AG20443 (cell line): ENCODE measurements around the gene CNOT6.

Source experiments
- DNase-seq: peaks from one replicate; pipeline ENCODE4 v3.0.0; 2012; ENCODE audit warnings: low spot score, mixed read lengths

Gene CNOT6

DNA sequence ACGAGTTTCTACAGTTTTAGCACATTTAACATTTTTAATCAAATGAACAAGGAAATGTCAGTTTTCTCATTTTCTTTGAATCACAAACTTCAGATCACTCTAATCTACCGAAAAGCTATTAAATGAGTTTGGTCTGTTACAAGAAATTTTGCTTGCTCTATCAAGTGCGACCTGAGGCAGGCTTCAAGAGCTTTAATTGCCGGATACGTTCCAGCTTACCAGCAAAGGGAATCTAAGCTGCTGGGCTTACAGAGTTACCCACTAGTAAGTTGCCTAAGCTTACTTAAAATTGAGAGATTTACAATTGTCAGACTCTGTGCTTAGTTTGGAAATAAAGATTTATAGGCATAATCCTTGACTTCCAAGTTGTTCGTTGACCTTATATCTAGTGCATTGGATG, 86.5 kb downstream of the CNOT6 start:
- DNase-seq = no peak

DNA sequence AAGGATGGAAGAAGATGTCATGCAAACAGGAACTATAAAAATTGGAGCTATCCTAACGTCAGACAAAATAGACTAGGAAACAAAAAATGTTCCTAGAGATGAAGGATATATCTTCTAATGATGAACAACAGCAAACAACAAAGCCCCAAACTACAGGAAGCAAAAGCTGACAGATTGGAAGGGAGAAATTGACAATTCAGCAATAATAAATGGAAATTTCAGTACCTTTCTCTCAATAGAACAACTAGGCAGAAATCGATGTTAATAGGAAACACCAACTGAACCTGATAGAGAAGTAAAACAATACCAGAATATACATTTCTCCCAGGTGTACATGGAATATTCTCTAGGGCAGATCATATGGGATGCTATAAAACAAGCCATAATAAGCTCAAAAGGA, 89.6 kb downstream of the CNOT6 start:
- no peak for DNase-seq

DNA sequence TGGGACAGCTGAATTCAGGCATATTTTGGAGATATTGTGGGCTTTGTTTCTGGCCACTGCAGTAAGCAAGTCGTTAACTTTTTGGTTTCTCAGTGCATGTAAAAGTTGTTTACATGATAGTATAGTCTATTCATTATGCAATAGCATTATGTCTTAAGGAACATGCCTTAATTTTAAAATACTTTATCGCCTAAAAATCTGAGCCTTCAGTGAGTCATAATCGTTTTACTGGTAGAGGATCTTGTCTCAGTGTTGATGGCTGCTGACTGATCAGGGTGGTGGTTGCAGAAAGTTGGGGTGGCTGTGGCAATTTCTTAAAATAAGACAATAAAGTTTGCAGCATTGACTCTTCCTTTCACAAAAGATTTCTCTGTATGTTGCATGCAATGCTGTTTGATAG, 92.0 kb downstream of the CNOT6 start:
- no peak for DNase-seq

DNA sequence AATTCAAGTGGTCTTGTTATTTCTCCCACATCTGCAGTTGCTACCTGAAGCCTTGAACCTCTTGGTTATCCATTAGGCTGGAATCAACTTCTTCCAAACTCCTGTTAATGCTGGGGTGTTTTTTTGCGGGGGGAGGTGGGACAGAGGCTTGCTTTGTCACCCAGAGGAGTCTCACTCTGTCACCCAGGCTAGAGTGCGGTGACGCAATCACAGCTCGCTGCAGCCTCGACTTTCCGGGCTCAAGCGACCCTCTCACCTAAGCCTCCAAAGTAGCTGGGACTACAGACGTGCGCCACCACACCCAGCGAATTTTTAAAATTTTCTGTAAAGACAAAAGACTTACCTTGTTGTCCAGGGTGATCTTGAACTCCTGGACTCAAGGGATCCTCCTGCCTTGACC, 92.7 kb downstream of the CNOT6 start:
- DNase-seq = no peak

DNA sequence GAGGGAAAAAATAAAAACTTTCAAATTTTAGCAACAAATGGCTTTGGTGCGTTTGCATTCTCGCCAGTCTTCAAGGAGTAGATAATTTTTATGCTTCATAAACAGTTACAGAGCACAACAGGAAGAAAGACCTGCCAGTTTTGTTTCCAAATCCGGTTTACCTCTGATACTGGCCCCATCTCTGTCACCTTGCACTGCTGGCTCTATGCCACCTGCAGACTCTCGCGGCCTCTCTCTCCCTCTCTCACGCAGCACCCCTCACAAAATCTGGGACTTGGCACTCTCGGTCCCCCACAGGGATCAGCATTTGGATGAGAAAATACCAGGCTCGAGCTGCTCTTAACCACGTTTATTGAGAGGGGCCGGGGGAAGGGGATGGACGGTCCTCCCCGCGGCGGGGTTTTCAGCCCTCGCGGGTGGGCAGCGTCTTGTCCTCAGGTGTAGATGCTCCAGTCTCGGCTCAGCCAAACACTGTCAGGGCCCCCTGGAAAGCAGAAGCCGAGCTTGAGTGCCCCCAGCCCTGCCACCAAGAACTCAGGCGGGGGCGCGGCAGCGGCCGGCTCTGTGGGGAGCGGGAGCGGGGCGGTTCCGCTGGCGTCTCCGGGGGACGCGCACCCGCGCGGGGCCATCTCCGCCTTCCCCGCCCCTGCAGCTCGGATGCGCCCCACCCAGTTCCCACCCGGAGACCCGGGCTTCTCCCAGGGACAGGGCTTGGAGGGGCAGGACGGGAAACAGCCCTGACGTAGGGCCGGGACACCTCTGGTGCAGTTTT, 95.8 kb downstream of the CNOT6 start:
- no peak for DNase-seq

DNA sequence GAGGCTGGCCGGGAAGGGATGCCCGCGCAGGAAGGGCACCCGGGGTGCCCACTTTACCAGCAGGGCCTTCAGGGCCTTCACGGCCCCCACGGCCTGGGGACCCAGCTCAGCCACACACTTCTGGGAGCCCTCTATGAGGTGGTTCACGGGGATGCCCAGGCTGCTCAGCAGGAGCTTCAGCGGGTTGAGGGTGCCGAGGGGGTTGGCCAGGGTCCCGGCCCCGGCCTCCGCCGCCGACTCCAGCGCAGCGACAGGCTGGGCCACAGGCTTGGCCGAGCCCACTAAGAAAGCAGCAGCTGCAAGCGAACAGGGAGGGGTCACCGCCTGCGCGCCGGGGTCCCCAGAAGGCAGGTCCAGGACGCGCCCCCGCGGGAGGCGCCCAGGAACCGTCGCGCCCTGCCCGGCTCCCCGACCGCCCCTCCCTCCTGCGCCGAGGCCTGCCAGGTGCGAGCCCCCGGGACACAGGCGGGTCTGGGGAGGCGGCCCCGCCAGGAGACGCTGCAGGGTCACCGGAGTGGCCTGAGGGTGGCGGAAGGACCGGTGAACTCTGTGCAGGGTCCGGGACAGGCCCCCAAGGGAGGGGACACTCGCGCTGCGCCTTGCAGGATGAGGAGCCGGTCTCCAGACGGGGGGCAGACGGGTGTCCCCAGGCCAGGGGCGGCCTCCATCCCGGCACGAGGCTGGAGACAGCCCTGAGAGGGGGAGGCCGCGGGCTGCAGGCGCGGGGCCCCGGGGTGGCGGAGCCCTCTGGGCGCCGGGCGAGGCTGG, 96.5 kb downstream of the CNOT6 start:
- DNase-seq = no peak

DNA sequence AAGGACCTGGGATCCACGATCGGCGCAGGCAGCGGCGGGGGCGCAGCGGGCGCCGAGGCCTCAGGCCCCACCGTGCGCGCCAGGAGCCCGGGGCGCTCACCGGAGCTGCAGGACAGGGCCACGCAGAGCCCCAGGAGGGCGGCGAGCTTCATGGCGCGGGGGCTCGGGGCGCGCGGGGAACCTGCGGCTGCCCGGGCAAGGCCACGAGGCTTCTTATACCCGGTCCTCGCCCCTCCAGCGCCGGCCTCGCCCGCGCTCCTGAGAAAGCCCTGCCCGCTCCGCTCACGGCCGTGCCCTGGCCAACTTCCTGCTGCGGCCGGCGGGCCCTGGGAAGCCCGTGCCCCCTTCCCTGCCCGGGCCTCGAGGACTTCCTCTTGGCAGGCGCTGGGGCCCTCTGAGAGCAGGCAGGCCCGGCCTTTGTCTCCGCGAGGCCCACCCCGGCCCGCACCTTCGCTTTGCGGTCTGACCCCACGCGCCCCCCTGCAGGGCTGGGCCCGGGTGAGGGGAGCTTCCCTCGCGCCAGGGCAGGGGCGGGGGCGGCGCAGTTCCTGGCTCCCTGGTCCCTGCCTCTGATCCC, 97.2 kb downstream of the CNOT6 start, which contains the start of gene SCGB3A1:
SCGB3A1 (minus strand) TSS at position 189 of the 577 bp plus-strand sequence; CDS start at position 152, 37 bp downstream.
- peak; percentile 17 for DNase-seq

DNA sequence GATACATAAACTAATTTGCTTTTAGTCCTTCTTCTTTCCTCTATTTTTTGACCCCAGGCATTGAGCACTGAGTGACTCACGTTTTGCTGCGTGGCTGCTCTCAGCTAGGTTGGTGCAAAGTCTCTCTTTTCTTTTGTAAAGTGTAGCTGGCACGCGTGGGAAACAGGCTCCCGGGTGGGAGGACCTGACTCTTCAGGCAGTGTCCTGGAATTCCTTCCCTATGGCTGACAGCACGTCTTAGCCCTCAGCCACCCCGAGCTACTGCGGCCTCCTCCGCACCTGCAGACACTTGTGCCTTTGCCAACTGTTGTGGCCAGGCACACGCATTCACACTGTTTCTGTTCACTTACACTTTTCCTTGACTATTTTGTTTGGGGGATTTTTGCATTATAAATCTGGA, 98.0 kb downstream of the CNOT6 start:
- no peak for DNase-seq

DNA sequence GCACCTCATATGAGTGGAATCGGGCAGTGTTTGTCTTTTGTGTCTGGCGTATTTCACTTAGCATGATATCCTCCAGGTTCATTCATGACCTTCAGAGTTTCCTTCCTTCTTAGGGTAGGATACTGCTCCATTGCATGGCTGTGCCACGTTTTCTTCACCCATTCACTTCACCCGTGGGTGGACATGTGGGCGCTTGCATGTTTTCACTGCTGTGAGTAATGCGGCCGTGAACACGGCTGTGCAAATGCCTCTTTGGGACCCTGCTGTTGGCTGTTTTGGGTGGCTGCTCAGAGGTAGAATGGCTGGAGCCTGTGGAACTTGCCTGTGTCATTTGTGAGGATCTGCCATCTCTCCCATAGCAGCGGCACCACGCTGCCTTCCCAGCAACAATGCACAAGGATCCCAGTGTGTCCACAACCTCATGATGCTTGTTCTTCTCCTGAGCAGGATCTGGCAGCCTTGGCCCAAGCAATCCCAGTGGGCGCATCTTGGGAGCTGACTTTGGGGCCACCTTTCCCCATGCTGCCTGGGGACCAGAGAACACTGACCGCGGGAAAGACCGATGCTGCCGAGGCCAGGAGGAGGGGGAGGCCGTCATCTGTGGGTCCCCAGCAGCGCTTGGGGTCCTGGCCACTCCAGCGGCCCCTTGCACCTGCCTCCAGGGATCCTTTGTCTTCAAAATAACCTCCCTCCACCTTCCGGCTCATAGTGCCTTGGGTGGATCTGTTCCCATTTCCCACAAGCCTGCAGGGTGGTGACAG, 99.4 kb downstream of the CNOT6 start:
- DNase-seq = no peak

DNA sequence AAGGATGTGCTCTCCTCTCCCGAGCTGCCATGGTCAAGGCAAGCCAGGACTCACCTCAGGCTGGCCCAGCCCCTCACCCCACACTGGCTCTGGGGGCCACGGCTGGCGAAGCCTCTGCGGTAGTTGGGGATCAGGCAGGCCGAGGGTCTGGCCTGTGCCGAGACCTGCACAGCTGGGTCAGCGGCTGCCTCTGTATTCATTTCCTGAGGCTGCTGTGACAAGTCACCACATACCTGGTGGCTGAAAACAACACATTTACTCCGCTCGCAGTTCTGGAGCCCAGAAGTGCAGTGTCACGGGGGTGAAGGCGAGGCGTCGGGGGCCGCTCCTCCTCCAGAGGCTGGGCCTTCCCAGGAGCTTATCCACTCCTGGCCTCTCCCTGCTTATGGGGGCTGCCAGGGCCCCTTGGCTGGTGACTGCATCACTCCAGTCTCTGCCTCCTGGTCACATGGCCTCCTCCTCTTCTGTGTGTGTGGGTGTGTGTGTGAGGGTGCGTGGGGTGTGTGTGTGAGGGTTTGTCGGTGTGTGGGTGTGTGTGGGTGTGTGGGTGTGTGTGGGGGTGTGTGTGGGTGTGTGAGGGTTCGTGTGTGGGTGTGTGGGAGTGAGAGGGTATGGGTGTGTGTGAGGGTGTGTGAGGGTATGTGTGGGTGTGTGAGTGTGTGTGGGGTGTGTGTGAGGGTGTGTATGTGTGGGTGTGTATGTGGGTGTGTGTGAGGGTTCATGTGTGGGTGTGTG, 100.3 kb downstream of the CNOT6 start:
- DNase-seq = no peak

DNA sequence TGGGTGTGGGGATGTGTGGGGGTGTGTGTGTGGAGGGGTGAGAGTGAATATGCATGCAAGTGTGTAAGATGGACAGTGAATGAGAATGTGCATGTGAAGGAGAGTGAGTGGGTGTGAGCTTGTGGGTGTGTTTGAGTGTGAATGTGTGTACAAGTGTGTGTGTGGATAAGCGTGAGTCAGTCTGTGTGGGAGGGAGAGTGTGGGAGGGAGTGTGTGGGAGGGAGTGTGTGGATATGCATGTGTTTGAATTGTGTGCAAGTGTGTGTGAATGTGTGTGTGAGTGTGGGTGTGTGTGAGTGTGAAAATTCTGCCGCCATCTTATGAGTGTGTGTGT, 100.8 kb downstream of the CNOT6 start:
- DNase-seq = no peak

DNA sequence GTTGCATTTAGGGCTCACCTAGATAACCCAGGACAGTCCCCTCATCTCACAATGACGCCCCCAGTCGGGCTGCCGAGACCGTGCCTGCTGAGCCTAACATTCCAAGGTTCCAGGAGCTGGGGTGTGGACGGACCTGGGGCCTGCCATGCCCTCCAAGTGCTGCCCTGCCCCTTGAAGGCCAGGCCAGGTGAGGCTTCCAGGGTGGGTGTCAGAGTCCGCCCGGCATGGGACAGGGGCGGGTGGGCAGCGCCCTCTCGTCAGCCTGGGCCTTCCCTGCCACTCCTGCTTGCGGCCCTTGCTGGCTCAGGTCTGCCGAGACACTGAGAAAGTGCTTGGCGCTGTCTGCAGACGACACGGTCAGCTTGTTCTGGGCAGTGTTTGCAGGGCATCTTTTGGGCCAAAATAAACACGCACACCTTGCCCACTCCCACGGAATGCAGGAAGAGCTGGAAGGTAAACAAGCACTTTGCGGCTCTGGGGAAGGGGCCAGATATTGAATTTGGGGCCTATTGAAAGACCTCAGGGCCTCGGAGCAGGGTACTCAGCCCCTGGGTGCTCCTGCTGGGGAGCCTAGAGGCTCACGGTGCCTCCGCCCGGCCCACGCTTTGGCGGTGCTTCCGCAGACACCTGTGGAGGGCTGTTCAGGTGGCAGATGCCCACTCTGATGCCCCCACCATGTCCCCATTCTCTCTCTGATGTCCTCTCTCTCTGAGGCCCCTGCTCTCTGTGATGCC, 101.4 kb downstream of the CNOT6 start:
- no peak for DNase-seq

DNA sequence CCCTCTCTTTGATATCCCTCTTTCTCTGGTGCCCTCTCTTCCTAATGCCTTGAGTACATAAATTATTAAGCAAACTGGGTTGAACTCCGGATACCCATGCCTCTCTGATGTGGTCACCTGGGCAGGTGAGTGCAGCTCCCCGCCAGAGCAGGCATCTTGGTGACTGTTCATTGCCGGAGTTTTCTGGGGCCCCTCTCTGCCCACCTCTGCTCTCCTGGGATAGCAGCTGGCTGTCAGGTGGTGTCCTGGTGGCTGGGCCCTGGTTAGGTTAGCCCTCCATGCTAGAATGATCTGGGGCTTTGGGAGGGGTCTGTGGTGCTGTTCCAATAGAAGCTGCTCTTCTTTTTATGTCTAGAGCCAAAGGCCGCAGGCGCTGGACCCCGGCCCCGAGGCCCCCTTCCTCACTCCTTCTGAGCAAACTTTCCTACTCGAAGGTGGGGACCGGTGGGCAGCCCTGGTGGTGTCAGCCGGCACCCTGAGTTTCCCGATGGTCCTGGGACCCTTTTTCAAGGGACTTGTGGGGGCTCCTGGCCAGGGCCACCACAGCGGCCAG, 102.0 kb downstream of the CNOT6 start:
- no peak for DNase-seq

DNA sequence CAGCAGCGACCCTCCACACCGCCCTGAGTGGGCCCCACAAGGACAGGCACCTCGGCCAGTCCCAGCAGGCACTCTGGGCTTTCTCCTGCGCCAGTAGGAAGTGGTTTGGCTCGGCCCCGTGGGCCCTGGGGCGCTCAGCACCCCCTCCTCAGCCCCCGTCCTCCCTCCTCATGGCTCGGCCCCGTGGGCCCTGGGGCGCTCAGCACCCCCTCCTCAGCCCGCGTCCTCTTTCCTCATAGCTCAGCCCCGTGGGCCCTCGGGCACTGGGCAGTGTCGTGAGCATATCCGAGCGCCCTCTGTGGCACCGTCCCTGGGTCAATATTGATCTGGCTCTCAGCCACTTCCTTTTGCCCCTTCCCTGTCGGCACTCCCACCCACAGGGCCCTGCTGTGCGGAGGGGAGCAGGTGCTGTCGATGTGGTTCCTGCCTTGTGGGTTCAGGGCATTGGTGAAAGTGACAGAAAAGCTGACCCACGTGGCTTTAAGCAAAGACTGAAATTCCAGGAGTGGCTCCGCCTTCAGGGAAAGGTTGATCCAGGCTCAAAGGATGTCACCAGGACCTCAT, 102.6 kb downstream of the CNOT6 start:
- DNase-seq = no peak

DNA sequence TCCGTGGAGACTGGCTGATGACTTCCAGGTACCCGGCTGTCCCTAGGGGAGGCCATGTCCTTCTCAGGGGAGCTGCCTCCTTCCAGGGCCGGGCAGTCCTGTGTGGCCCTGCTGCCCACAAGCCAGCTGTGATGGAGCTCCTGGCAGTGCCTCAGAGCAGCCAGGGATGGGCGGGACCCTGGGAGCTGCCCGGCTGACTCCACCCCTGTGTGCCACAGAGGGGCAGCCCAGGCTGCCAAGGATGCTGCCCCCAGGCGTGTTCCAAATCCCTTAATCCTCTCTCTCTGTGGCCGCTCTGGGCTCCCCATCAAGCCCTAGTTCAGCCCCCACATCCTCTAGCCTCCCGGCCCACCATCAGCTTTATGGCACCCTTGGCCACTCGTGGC, 104.1 kb downstream of the CNOT6 start:
- DNase-seq = peak; percentile 16

DNA sequence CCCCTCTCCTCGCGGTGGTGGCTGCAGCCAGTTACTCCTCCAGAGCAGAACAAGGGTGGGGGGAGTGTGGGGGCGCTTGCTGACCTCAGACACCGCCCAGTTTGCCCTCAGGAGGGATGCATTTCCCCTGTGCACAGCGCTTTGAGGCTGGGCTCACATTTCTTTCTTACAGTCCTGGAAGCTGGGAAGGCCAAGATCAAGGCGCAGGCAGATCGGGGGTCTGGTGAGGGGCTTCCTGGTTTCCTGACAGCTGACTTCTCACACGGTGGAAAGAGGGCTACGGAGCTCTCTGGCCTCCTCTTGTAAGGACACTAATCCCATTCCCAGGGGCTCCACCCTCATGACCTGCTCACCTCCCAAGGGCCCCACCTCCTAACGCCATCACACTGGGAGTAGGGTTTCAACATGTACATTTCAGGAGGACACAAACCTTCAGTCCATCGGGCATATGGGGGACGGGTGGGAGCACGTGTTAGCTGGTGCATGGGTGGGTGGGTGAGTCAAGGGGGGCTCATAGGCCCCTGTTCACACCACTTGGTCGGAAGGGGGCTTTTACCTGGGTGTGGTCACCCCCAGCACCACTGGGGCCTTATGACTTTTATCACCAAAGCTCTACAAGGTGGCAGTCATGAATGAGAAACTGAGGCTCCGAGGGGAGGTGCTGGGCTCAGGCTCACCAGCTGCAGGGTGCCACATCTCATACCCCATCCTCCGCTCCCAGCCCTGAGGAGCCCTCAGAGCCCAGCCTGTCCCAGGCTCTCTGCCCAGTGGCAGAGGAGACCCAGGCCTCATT, 104.8 kb downstream of the CNOT6 start:
- no peak for DNase-seq

DNA sequence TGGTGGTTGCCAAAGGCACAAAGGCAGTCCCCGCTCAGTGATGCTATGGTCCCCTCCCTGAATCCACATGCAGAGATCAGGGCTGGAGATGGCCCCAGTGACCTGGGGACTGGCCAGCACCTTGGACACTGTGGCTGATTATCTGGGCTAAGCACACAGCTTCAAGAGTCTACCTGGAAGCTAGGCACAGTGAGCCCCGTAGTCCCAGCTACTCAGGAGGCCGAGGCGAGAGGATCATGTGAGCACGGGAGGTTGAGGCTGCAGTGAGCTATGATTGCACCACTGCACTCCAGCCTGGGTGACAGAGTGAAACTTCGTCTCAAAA, 105.4 kb downstream of the CNOT6 start:
- peak; percentile 10 for DNase-seq

DNA sequence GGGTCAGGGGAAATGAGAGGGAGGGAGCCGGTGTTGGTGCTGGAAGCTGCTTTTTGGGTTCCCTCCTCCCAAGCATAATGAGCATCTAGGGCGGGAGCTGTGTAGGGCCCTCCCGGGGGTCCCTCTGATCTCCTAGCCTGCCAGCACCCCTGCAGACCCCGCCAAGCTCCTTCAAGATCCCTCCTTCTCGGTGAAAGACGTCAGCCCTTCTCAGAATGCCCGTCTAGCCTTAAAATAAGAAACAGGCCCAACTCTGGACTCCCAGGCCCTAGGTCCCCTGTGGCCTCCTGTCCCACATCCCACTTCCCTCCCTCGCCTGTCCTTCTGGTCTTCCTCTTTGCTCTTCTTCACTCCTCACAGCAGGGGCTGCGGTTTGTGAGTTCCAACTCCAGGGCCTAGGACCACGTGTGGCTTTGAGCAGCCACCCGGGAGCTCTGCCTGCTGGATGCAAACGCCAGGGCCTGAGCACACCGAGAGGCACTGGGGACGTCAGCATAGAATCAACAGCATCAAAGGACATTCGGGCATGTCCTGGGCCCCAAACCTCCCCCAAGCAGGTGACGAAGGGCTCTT, 105.9 kb downstream of the CNOT6 start:
- peak; percentile 8 for DNase-seq

DNA sequence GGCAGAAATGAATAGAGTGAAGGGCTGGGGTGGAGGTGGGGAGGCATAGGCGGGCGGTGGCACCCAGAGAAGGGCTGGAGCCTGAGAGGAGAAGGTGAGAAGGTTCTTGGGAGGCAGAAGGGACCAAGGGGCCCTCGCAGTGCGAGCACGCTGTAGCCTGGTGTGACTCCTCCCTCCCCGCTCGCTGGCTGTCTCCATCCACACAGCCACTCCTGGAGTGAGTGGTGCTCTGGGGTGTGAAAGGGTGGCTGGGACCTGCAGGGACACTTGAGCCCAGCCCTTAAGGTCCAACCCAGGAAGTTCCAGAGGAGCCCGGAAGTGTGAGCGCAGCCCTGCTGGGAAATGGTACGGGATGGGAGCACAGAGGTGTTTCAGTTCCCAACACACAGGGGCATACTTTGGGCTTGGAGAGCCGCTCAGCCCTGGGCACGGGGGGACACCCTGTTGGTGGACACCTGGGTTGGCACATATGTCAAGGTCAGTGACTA, 106.4 kb downstream of the CNOT6 start:
- DNase-seq = peak; percentile 8
